K562 (cell line): ENCODE results near the gene ATP5PO. TPM values are rescaled to one million over a fixed set of nuclear protein-coding genes. Genes with fewer than 3 reads are reported as not detected.

Experiments used
- ARID2 ChIP-seq: fragments of 450-650 bp; IDR thresholded peaks from 2 replicates; pipeline ENCODE4 v1.6.1; 2017; ENCODE audit warnings: antibody characterized with exemption, mild to moderate bottlenecking
- ATF3 ChIP-seq, 2 experiments: fragments of 450-650 bp in 1 of 2; sonication (generic) in 1 of 2; formaldehyde crosslinking in 1 of 2; IDR thresholded peaks in 1 of 2; conservative IDR thresholded peaks in 1 of 2; 2 replicates each; pipeline versions ENCODE4 v1.6.1 to v1.8.1; 2016 to 2023; ENCODE audit warnings: mild to moderate bottlenecking in 2 of 2, moderate library complexity in 2 of 2, inconsistent platforms in 1 of 2, missing genetic modification reagents in 1 of 2
- FOXK2 ChIP-seq, 2 experiments: fragments of 450-650 bp; IDR thresholded peaks in 1 of 2; conservative IDR thresholded peaks in 1 of 2; 2 replicates each; pipeline ENCODE4 v1.6.1; 2016; ENCODE audit warnings: low read depth in 2 of 2, mild to moderate bottlenecking in 1 of 2
- FOXM1 ChIP-seq, 2 experiments: fragments of 450-650 bp in 1 of 2; sonication (generic) in 1 of 2; formaldehyde crosslinking in 1 of 2; IDR thresholded peaks; 2 replicates each; pipeline versions ENCODE4 v1.6.1 to v1.9.0; 2017 to 2022; ENCODE audit warnings: low read depth in 2 of 2, mild to moderate bottlenecking in 2 of 2, missing genetic modification reagents in 1 of 2, moderate library complexity in 1 of 2
- GABPA ChIP-seq: fragments of 200-800 bp; sonication (Bioruptor generic); conservative IDR thresholded peaks from 2 replicates; pipeline ENCODE4 v1.6.1; 2016; ENCODE audit warnings: low read depth, missing genetic modification characterization, missing compliant biosample characterization
- IRF9 ChIP-seq: fragments of 450-650 bp; IDR thresholded peaks from 2 replicates; pipeline ENCODE4 v1.6.1; 2016; ENCODE audit warnings: missing biosample characterization, missing genetic modification characterization
- MLLT1 ChIP-seq, 2 experiments: fragments of 450-650 bp; IDR thresholded peaks; 2 replicates each; pipeline ENCODE4 v1.6.1; 2016
- PHF8 ChIP-seq: fragments of 200-600 bp; sonication (generic); IDR thresholded peaks from 2 replicates; pipeline ENCODE4 v1.6.1; 2012; ENCODE audit warnings: mixed run types, mild to moderate bottlenecking, inconsistent platforms, low read length, moderate library complexity, borderline replicate concordance
- POLR2G ChIP-seq: fragments of 200-400 bp; formaldehyde crosslinking; IDR thresholded peaks from 2 replicates; pipeline ENCODE4 v1.6.1; 2017; ENCODE audit warnings: low read depth, mild to moderate bottlenecking, antibody characterized with exemption, low read length, moderate library complexity
- RBBP5 ChIP-seq: fragments of 200-600 bp; sonication (generic); IDR thresholded peaks from 2 replicates; pipeline ENCODE4 v1.6.1; 2012; ENCODE audit warnings: borderline replicate concordance, mild to moderate bottlenecking, low read length, control low read depth, inconsistent platforms; ENCODE audit not compliant: insufficient read depth, poor library complexity, severe bottlenecking
- RBFOX2 ChIP-seq: fragments of 200-400 bp; formaldehyde crosslinking; IDR thresholded peaks from 2 replicates; pipeline ENCODE4 v1.6.1; 2017; ENCODE audit warnings: low read depth, mild to moderate bottlenecking, low read length, moderate library complexity
- RNF219 ChIP-seq: fragments of 250-450 bp; sonication (Bioruptor Pico); IDR thresholded peaks from 2 replicates; pipeline ENCODE4 v1.5.0; 2022; ENCODE audit warnings: mild to moderate bottlenecking
- SRF ChIP-seq, 2 experiments: fragments of 250-450, 450-650 bp in 1 of 2; sonication (Bioruptor Pico) in 1 of 2; sonication (generic) in 1 of 2; formaldehyde crosslinking; IDR thresholded peaks; 2 replicates each; pipeline versions ENCODE4 v1.5.0 to v1.5.1; 2020 to 2022; ENCODE audit warnings: mild to moderate bottlenecking in 1 of 2, missing genetic modification reagents in 1 of 2
- TARDBP ChIP-seq: fragments of 450-650 bp; IDR thresholded peaks from 2 replicates; pipeline ENCODE4 v1.6.1; 2016
- ZKSCAN1 ChIP-seq: fragments of 150-350 bp; IDR thresholded peaks from 2 replicates; pipeline ENCODE4 v1.6.1; 2016; ENCODE audit warnings: low read depth, low read length
- ZNF589 ChIP-seq: fragments of 200-800 bp; sonication (Bioruptor generic); IDR thresholded peaks from 2 replicates; pipeline ENCODE4 v1.6.1; 2016; ENCODE audit warnings: low read depth, missing genetic modification characterization, missing compliant biosample characterization
- polyA plus RNA-seq, 8 experiments: library from polyadenylated mRNA; depleted of rRNA in 4 of 8; stranded (reverse) in 5 of 8; unstranded in 3 of 8; fragments of >200 nt; fragmentation: Nextera tagmentation in 2 of 8; fragmentation: Illumina TruSeq in 1 of 8; extraction: Ambion mirVana in 2 of 8; extraction: Trizol in 1 of 8; gene quantifications; 2 replicates each; pipeline versions ENCODE4 v1.2.1 to v1.2.3, GENCODE V29; 2011 to 2014; ENCODE audit warnings: inconsistent platforms in 1 of 8, missing spikeins in 1 of 8
- total RNA-seq, 7 experiments: library from RNA; depleted of rRNA in 6 of 7; stranded (reverse); fragments of >200 nt in 6 of 7; fragmentation: Illumina TruSeq in 2 of 7; extraction: Trizol in 2 of 7; gene quantifications; 2 replicates each; pipeline versions ENCODE4 v1.2.1 to v1.2.3, GENCODE V29; 2011 to 2021; ENCODE audit warnings: low replicate concordance in 1 of 7
- TF ChIP-seq, protein P1 (sequence below): fragments of 250-450 bp; sonication (Bioruptor Pico); IDR thresholded peaks from 2 replicates; pipeline ENCODE4 v1.5.0; 2021

Gene ATP5PO
- total and polyA plus RNA-seq, 9 of the 15 experiments (the other 6 are each of a cell fraction or from before 2014, with no cell fraction given), result 367 to 2,722 (median 808) TPM

DNA sequence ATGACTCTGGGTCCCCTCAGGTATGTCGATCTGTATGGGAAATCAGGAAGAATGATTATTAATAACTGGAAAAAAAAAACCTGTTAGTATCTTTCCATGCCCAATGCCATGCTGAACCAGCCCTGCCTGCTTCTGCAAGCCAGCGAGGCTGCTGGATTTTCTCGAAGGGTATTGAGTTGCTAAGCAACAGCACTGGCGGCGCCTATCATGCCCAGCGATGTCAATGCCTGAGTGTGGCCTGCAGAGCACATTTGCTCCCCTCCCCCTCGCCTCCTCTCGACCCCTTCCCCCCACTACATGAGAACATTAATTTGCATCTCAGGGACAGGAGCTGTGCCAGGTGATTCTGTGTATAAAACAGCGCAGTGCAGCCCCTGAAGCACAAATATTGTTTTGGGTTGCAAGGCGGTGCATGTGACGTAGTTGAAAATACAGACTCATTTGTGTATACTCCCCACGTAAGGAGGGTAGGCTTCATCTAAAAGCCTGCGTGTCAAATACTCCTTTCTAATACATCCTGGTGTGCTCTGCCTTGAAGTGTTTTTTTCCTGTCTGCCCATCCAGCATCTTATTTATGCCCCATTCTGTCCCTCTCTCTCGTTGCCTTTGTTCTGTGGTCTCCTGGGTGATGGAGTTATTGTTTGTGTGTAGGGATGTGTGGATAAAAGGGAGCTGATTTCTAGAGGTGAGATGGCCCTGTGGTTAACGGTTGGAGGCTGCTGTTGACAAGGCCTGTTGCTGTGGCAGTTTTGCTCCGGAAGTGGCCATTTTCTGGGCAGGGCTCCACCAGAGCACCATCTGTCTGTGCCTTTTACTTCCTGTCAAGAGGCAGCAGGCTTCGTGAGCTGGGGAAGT, 32.7 kb upstream of the ATP5PO start (continued):
- TF ChIP-seq SRF (CRISPR knock-in tag; IDR thresholded peaks at IDR 0.05) (no peak), PHF8 (peak; percentile 28; the same call in 1 of the 2 replicates), FOXM1 (IDR thresholded peaks at IDR 0.05; ENCODE audit: low read depth) (0 out of 2 replicates have a peak, but pooled peaks have one; percentile 8), FOXM1 (CRISPR knock-in tag; IDR thresholded peaks at IDR 0.05; ENCODE audit: low read depth) (no peak), IRF9 (0 out of 2 replicates have a peak, but pooled peaks have one; percentile 2), POLR2G (0 out of 2 replicates have a peak, but pooled peaks have one; percentile 19), TARDBP (no peak), RBFOX2 (0 out of 2 replicates have a peak, but pooled peaks have one; percentile 18), RNF219 (CRISPR knock-in tag) (no peak), ARID2 (0 out of 2 replicates have a peak, but pooled peaks have one; percentile 14), ZKSCAN1 (0 out of 2 replicates have a peak, but pooled peaks have one; percentile 3), GABPA (tag) (peak; percentile 62), ATF3 (IDR thresholded peaks at IDR 0.05) (no peak), ATF3 (CRISPR knock-in tag; conservative IDR thresholded peaks at IDR 0.05) (0 out of 2 replicates have a peak, but pooled peaks have one; percentile 12), FOXK2 (conservative IDR thresholded peaks at IDR 0.05 in 1 of 2, IDR thresholded peaks at IDR 0.05 in 1 of 2; ENCODE audit: low read depth in 2 of 2) (0 out of 4 replicates have a peak, but pooled peaks have one; percentile 20 to 34), ZNF589 (CRISPR knock-in tag) (peak; percentile 10; the same call in 1 of the 2 replicates), RBBP5 (peak; percentile 68), MLLT1 (IDR thresholded peaks at IDR 0.05) (0 out of 4 replicates have a peak, but pooled peaks of 1 of the 2 experiments have one; percentile 47)
- TF ChIP-seq, protein P1, sequence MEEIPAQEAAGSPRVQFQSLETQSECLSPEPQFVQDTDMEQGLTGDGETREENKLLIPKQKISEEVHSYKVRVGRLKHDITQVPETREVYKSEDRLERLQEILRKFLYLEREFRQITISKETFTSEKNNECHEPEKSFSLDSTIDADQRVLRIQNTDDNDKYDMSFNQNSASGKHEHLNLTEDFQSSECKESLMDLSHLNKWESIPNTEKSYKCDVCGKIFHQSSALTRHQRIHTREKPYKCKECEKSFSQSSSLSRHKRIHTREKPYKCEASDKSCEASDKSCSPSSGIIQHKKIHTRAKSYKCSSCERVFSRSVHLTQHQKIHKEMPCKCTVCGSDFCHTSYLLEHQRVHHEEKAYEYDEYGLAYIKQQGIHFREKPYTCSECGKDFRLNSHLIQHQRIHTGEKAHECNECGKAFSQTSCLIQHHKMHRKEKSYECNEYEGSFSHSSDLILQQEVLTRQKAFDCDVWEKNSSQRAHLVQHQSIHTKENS (CRISPR knock-in tag), result no peak
